Measurements from ENCODE around the gene PTPRA.
A peak's percentile ranks its signal among the peaks of the same experiment; 100 is the strongest.

The PTPRA gene

GRCh38 chr20:2838170-2838797, 35.0 kb upstream of the PTPRA start:
- WGBS, 2 experiments = 95 to 96% methylated on average over 19 of the region's 19 CpGs
- Histone ChIP-seq H3K27ac (ENCODE audit: insufficient read depth, low read depth, low read length, poor library complexity, severe bottlenecking) (no peak overlapping the region), H3K9me3 (ENCODE audit: control insufficient read depth, low read length) (no peaks in the 10 kb centered on the region), H3K36me3 (ENCODE audit: control insufficient read depth, insufficient read depth, low read length) (no peaks in the 10 kb centered on the region), H3K27me3 (ENCODE audit: control insufficient read depth, insufficient read depth, low read length, poor library complexity, severe bottlenecking) (no peaks in the 10 kb centered on the region), H3K4me1 (ENCODE audit: control insufficient read depth, insufficient read depth, low read length) (no peaks in the 10 kb centered on the region), H3K4me3 (ENCODE audit: insufficient read depth, low read depth, low read length) (no peak overlapping the region)

GRCh38 chr20:2838847-2839671, 34.2 kb upstream of the PTPRA start:
- Histone ChIP-seq H3K27ac (ENCODE audit: insufficient read depth, low read depth, low read length, poor library complexity, severe bottlenecking) (no peak overlapping the region), H3K9me3 (ENCODE audit: control insufficient read depth, low read length) (no peaks in the 10 kb centered on the region), H3K36me3 (ENCODE audit: control insufficient read depth, insufficient read depth, low read length) (no peaks in the 10 kb centered on the region), H3K4me1 (ENCODE audit: control insufficient read depth, insufficient read depth, low read length) (no peaks in the 10 kb centered on the region), H3K4me3 (ENCODE audit: insufficient read depth, low read depth, low read length) (no peak overlapping the region), H3K27me3 (ENCODE audit: control insufficient read depth, insufficient read depth, low read length, poor library complexity, severe bottlenecking) (no peaks in the 10 kb centered on the region)
- WGBS, 2 experiments = 96% methylated on average over 15 of the region's 15 CpGs

- Histone ChIP-seq H3K9me3 (ENCODE audit: control insufficient read depth, low read length) (no peaks in the 10 kb centered on the region), H3K4me1 (ENCODE audit: control insufficient read depth, insufficient read depth, low read length) (no peaks in the 10 kb centered on the region), H3K27ac (ENCODE audit: insufficient read depth, low read depth, low read length, poor library complexity, severe bottlenecking) (no peak overlapping the region), H3K27me3 (ENCODE audit: control insufficient read depth, insufficient read depth, low read length, poor library complexity, severe bottlenecking) (no peaks in the 10 kb centered on the region), H3K36me3 (ENCODE audit: control insufficient read depth, insufficient read depth, low read length) (no peaks in the 10 kb centered on the region), H3K4me3 (ENCODE audit: insufficient read depth, low read depth, low read length) (peak overlapping the region; percentile 78)
- WGBS, 2 experiments = 93 to 94% methylated on average over 21 of the region's 21 CpGs
These were observed 33.5 kb upstream of the PTPRA start for GRCh38 chr20:2839732-2840137.

GRCh38 chr20:2840138-2840966, 32.9 kb upstream of the PTPRA start, which contains the start of the genes PCED1A and VPS16:
Gene PCED1A, minus strand, starts transcription at chr20:2840655. Its CDS starts 743 bp downstream, at chr20:2839912.
Gene VPS16, plus strand, starts transcription at chr20:2840745. Its CDS starts 30 bp downstream, at chr20:2840775.
- 23 to 24% methylated on average over 98 of the region's 98 CpGs for WGBS, 2 experiments
- Histone ChIP-seq H3K36me3 (ENCODE audit: control insufficient read depth, insufficient read depth, low read length) (no peaks in the 10 kb centered on the region), H3K4me3 (ENCODE audit: insufficient read depth, low read depth, low read length) (peak within 1 kb of the TSS; percentile 78), H3K9me3 (ENCODE audit: control insufficient read depth, low read length) (no peaks in the 10 kb centered on the region), H3K4me1 (ENCODE audit: control insufficient read depth, insufficient read depth, low read length) (no peaks in the 10 kb centered on the region), H3K27ac (ENCODE audit: insufficient read depth, low read depth, low read length, poor library complexity, severe bottlenecking) (no peak within 1 kb of the TSS), H3K27me3 (ENCODE audit: control insufficient read depth, insufficient read depth, low read length, poor library complexity, severe bottlenecking) (no peaks in the 10 kb centered on the region)

GRCh38 chr20:2840967-2841531, 32.2 kb upstream of the PTPRA start:
- Histone ChIP-seq H3K27ac (ENCODE audit: insufficient read depth, low read depth, low read length, poor library complexity, severe bottlenecking) (no peak overlapping the region), H3K36me3 (ENCODE audit: control insufficient read depth, insufficient read depth, low read length) (no peaks in the 10 kb centered on the region), H3K9me3 (ENCODE audit: control insufficient read depth, low read length) (no peaks in the 10 kb centered on the region), H3K4me3 (ENCODE audit: insufficient read depth, low read depth, low read length) (peak overlapping the region; percentile 78), H3K4me1 (ENCODE audit: control insufficient read depth, insufficient read depth, low read length) (no peaks in the 10 kb centered on the region), H3K27me3 (ENCODE audit: control insufficient read depth, insufficient read depth, low read length, poor library complexity, severe bottlenecking) (no peaks in the 10 kb centered on the region)
- 7 to 8% methylated on average over 33 of the region's 33 CpGs for WGBS, 2 experiments

- no peaks in the 10 kb centered on the region for H3K9me3 ChIP-seq (ENCODE audit: control insufficient read depth, low read length)
- H3K4me1 ChIP-seq (ENCODE audit: control insufficient read depth, insufficient read depth, low read length) = no peaks in the 10 kb centered on the region
- H3K4me3 ChIP-seq (ENCODE audit: insufficient read depth, low read depth, low read length) = no peak overlapping the region
- whole genome bisulfite sequencing, 2 experiments = 80 to 97% methylated on average over 1 to 2 of the region's 2 CpGs
- no peaks in the 10 kb centered on the region for H3K27me3 ChIP-seq (ENCODE audit: control insufficient read depth, insufficient read depth, low read length, poor library complexity, severe bottlenecking)
- no peaks in the 10 kb centered on the region for H3K36me3 ChIP-seq (ENCODE audit: control insufficient read depth, insufficient read depth, low read length)
- no peak overlapping the region for H3K27ac ChIP-seq (ENCODE audit: insufficient read depth, low read depth, low read length, poor library complexity, severe bottlenecking)
These were observed 27.7 kb upstream of the PTPRA start for GRCh38 chr20:2845607-2846006.

GRCh38 chr20:2846698-2847097, 26.6 kb upstream of the PTPRA start:
- Histone ChIP-seq H3K36me3 (ENCODE audit: control insufficient read depth, insufficient read depth, low read length) (no peaks in the 10 kb centered on the region), H3K4me3 (ENCODE audit: insufficient read depth, low read depth, low read length) (no peak overlapping the region), H3K27me3 (ENCODE audit: control insufficient read depth, insufficient read depth, low read length, poor library complexity, severe bottlenecking) (no peaks in the 10 kb centered on the region), H3K9me3 (ENCODE audit: control insufficient read depth, low read length) (no peaks in the 10 kb centered on the region), H3K27ac (ENCODE audit: insufficient read depth, low read depth, low read length, poor library complexity, severe bottlenecking) (no peak overlapping the region), H3K4me1 (ENCODE audit: control insufficient read depth, insufficient read depth, low read length) (no peaks in the 10 kb centered on the region)
- 92 to 94% methylated on average over 5 of the region's 5 CpGs for WGBS, 2 experiments

- no peaks in the 10 kb centered on the region for H3K36me3 ChIP-seq (ENCODE audit: control insufficient read depth, insufficient read depth, low read length)
- WGBS, 2 experiments = 89 to 91% methylated on average over 4 of the region's 4 CpGs
- H3K4me3 ChIP-seq (ENCODE audit: insufficient read depth, low read depth, low read length) = no peak overlapping the region
These were observed 25.5 kb upstream of the PTPRA start for GRCh38 chr20:2847802-2848201.

GRCh38 chr20:2849529-2849928, 23.8 kb upstream of the PTPRA start:
- Histone ChIP-seq H3K4me3 (ENCODE audit: insufficient read depth, low read depth, low read length) (no peak overlapping the region), H3K9me3 (ENCODE audit: control insufficient read depth, low read length) (no peaks in the 10 kb centered on the region), H3K27me3 (ENCODE audit: control insufficient read depth, insufficient read depth, low read length, poor library complexity, severe bottlenecking) (no peaks in the 10 kb centered on the region), H3K27ac (ENCODE audit: insufficient read depth, low read depth, low read length, poor library complexity, severe bottlenecking) (no peak overlapping the region), H3K36me3 (ENCODE audit: control insufficient read depth, insufficient read depth, low read length) (no peaks in the 10 kb centered on the region), H3K4me1 (ENCODE audit: control insufficient read depth, insufficient read depth, low read length) (no peaks in the 10 kb centered on the region)
- WGBS, 2 experiments = 87 to 94% methylated on average over 4 of the region's 4 CpGs

More at GRCh38 chr20:2847802-2848201, 25.5 kb upstream of the PTPRA start:
- Histone ChIP-seq H3K27me3 (ENCODE audit: control insufficient read depth, insufficient read depth, low read length, poor library complexity, severe bottlenecking) (no peaks in the 10 kb centered on the region), H3K9me3 (ENCODE audit: control insufficient read depth, low read length) (no peaks in the 10 kb centered on the region), H3K27ac (ENCODE audit: insufficient read depth, low read depth, low read length, poor library complexity, severe bottlenecking) (no peak overlapping the region), H3K4me1 (ENCODE audit: control insufficient read depth, insufficient read depth, low read length) (no peaks in the 10 kb centered on the region)
